Ascending aorta (tissue), 2 donors: ENCODE data around the gene NDUFV3. TPM values are rescaled to one million over a fixed set of nuclear protein-coding genes. Genes with fewer than 3 reads are reported as not detected.
"Not testable (repeated sequence)": the region's sequence is repeated elsewhere in the genome, so short reads cannot be mapped to it uniquely, and the experiment has no call there.

Experiments
- DNase-seq, 2 donors: peaks; one replicate each; pipeline ENCODE4 v3.0.0-alpha.2; 2019; ENCODE audit warnings: low spot score in 2 of 2
- H3K27ac ChIP-seq, 2 donors: fragments of 200-600 bp; sonication (generic); one replicate each; pipeline ENCODE4 v1.5.1; 2016 to 2017; ENCODE audit warnings: mild to moderate bottlenecking in 1 of 2
- H3K27me3 ChIP-seq: fragments of 200-600 bp; sonication (generic); one replicate; pipeline ENCODE4 v1.5.1; 2017
- H3K36me3 ChIP-seq, 2 donors: fragments of 200-600 bp; sonication (generic); one replicate each; pipeline ENCODE4 v1.5.1; 2016
- H3K4me1 ChIP-seq, 2 donors: fragments of 200-600 bp; sonication (generic); one replicate each; pipeline ENCODE4 v1.5.1; 2016 to 2017; ENCODE audit warnings: mild to moderate bottlenecking in 1 of 2
- H3K4me3 ChIP-seq, 2 donors: fragments of 200-600 bp; sonication (generic); one replicate each; pipeline ENCODE4 v1.5.1; 2016 to 2017; ENCODE audit warnings: mild to moderate bottlenecking in 1 of 2
- H3K9me3 ChIP-seq, 2 donors: fragments of 200-600 bp; sonication (generic); one replicate each; pipeline ENCODE4 v1.5.1; 2016
- intact Hi-C: fragments of 100-400 bp; cut with DNase I; formaldehyde crosslinking; loops from one replicate; pipeline ENCODE4 v1.15.1; 2023
- total RNA-seq: library from RNA; depleted of rRNA; stranded (reverse); fragments of >200 nt; gene quantifications from one replicate; pipeline ENCODE4 v1.1.0, GENCODE V29; 2016
- TF ChIP-seq, protein P1 (sequence below), 3 experiments: fragments of 200-600 bp in 2 of 3; fragments of 450-650 bp in 1 of 3; sonication (generic) in 2 of 3; IDR thresholded peaks; one replicate each; pipeline ENCODE4 v1.5.1; 2016 to 2019; ENCODE audit warnings: antibody characterized with exemption in 3 of 3, mild to moderate bottlenecking in 1 of 3, moderate library complexity in 1 of 3

Gene NDUFV3
- total RNA-seq, 1 donor from 2014 or later, result 60.7 TPM

DNA sequence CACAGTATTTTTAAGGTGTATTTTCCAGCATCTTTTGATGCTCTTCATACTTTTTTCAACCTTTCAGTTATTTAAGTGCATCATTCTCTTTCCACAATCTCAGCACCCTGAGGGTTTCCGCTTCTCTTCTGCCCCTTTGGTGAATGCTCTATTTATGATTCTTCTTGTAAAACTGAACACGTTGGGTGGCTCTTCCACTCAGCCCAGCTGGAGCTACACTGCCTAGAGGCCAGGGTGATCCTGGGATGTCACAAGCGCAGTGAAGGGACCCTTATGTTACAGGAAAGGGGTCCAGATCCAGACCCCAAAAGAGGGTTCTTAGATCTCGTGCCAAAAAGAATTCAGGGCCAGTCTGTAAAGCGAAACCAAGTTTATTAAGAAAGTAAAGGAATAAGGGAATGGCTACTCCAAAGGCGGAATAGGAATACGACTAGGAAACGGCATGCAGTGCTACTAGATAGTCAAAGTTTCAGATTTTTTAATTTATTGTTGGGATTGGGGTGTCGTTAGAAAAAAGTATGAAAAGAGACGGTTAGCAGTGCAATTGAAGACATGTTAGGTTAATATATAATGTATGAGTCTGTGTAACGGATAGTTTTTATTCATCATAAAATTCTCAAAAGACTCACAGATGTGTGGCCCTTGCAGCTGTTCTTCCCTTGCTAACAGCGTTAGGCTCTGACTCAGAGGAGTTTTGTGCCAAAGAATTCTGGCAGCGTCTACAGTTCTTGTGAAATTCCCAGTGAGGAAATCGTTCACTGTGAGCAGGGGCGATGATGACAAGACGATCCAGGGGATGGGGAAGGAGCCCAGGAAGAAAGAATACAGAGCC is 46.7 kb downstream of the NDUFV3 start:
- TF ChIP-seq, protein P1, sequence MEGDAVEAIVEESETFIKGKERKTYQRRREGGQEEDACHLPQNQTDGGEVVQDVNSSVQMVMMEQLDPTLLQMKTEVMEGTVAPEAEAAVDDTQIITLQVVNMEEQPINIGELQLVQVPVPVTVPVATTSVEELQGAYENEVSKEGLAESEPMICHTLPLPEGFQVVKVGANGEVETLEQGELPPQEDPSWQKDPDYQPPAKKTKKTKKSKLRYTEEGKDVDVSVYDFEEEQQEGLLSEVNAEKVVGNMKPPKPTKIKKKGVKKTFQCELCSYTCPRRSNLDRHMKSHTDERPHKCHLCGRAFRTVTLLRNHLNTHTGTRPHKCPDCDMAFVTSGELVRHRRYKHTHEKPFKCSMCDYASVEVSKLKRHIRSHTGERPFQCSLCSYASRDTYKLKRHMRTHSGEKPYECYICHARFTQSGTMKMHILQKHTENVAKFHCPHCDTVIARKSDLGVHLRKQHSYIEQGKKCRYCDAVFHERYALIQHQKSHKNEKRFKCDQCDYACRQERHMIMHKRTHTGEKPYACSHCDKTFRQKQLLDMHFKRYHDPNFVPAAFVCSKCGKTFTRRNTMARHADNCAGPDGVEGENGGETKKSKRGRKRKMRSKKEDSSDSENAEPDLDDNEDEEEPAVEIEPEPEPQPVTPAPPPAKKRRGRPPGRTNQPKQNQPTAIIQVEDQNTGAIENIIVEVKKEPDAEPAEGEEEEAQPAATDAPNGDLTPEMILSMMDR (IDR thresholded peaks at IDR 0.05), result no peak
- Histone ChIP-seq H3K4me1 (peaks cover 2% of the 10 kb centered on the region in 2 donors), H3K4me3 (peak overlapping the region in 1 of 2 donors; percentile 22), H3K36me3 (no peaks in the 10 kb centered on the region), H3K27me3 (no peaks in the 10 kb centered on the region), H3K9me3 (no peaks in the 10 kb centered on the region), H3K27ac (peak overlapping the region; percentile 39 to 50)
- peak; percentile 34 to 95 for DNase-seq
- intact Hi-C loops, result loop anchor here (2.0 to 10.0 kb wide), 3 partner anchors 33 to 55 kb away; partner anchors contain the start of genes NDUFV3 and PKNOX1

DNA sequence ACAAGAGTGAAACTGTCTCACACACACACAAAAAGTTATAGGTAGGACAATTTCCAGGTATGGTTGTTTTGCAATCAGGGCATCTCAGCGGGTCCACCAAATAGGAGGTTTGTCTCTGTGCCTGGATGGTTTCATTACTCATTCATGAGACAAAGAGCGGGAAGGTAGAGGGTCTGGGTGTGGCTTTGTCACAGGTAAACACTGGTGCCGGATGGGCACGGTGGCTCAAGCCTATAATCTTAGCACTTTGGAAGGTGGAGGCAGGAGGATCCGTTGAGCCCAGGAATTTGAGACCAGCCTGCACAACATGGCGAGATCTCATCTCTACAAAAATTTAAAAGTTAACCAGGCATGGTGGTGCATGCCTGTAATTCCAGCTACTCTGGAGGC is 48.6 kb downstream of the NDUFV3 start:
- Histone ChIP-seq H3K36me3 (no peaks in the 10 kb centered on the region), H3K4me3 (no peak overlapping the region), H3K27me3 (no peaks in the 10 kb centered on the region), H3K4me1 (peaks cover 2% of the 10 kb centered on the region in 2 donors), H3K9me3 (no peaks in the 10 kb centered on the region), H3K27ac (no peak overlapping the region)
- TF ChIP-seq, protein P1 (IDR thresholded peaks at IDR 0.05), result no peak
- DNase-seq, result no peak
- intact Hi-C loops, result loop anchor here (2.0 kb wide), 1 partner anchor 49 kb away; the partner anchor contains the start of gene NDUFV3

DNA sequence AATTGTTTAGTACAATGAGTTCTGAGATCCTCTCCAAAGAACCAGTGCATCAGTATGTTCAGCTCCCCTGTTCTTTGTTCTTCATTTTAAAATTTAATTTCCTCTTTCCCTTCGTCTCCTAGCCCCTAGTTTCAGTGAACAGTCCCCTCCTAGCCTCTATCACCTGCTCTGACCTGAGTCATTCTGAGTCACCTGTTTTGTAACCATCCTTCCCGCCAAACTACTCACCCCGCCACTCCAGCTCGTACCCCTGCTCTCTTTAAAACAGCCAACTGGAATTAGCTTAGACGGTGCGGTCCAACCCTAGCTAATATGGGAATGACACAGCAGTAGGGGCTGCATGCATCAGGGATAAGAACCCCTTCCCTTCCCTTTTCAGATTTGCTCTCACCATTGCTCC is 49.1 kb downstream of the NDUFV3 start:
- no peak for DNase-seq
- H3K27ac ChIP-seq, result no peak overlapping the region
- intact Hi-C loops, result no loop called here
- TF ChIP-seq, protein P1 (IDR thresholded peaks at IDR 0.05), result no peak
- no peaks in the 10 kb centered on the region for H3K36me3 ChIP-seq
- peaks cover 2% of the 10 kb centered on the region in 2 donors for H3K4me1 ChIP-seq
- H3K4me3 ChIP-seq, result no peak overlapping the region
- no peaks in the 10 kb centered on the region for H3K9me3 ChIP-seq
- no peaks in the 10 kb centered on the region for H3K27me3 ChIP-seq

DNA sequence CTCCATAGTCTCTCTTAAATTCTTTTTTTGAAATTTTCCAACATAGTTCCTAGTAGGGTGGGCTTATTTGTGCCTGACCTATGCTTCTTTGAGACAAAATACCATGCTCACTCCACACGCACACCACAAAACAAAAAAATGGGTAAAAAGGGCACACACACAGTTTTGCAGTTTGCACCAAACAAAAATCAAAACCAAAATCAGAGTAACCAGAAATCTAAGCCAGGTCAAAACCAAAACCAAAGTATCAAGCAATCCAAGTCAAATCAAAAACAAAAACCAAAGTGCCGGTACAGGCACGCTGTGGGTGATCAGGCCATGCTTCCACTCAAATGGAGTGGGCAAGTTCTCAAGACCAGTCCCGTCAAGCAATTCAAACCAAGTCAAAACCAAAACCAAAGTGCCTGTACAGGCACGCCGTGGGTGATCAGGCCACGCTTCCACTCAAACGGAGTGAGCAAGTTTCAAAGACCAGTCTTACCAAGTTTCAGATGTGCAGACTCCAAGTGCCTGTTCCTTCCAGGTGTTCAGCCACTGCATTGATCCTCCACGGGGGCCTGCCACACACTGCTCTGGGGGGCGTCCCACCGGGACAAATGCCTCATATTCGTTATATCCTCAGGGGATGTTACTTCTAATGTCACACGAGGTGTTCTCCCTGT is 56.1 kb downstream of the NDUFV3 start:
- H3K4me3 ChIP-seq, H3K9me3 ChIP-seq, H3K4me1 ChIP-seq, intact Hi-C loops, H3K27me3 ChIP-seq, H3K36me3 ChIP-seq, H3K27ac ChIP-seq, DNase-seq: not testable (repeated sequence)

DNA sequence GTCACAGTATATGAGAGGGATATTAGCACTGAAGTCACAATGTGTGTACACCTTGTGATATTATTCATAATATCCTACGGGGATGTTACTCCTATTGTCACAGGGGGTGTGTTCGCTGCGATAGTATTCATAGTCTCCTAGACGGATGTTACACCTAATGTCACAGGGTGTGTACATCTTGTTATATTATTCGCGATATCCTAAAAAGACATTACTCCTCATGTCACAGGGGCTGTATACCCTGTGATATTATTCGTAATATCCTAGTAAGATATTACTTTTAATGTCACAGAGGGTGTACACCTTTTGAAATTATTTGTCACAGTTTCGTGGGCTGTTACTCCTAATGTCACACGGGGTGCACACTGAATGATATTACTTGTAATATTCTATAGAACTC is 58.1 kb downstream of the NDUFV3 start:
- DNase-seq, intact Hi-C loops, H3K27me3 ChIP-seq, H3K9me3 ChIP-seq, H3K4me1 ChIP-seq, H3K27ac ChIP-seq, H3K36me3 ChIP-seq, H3K4me3 ChIP-seq: not testable (repeated sequence)

DNA sequence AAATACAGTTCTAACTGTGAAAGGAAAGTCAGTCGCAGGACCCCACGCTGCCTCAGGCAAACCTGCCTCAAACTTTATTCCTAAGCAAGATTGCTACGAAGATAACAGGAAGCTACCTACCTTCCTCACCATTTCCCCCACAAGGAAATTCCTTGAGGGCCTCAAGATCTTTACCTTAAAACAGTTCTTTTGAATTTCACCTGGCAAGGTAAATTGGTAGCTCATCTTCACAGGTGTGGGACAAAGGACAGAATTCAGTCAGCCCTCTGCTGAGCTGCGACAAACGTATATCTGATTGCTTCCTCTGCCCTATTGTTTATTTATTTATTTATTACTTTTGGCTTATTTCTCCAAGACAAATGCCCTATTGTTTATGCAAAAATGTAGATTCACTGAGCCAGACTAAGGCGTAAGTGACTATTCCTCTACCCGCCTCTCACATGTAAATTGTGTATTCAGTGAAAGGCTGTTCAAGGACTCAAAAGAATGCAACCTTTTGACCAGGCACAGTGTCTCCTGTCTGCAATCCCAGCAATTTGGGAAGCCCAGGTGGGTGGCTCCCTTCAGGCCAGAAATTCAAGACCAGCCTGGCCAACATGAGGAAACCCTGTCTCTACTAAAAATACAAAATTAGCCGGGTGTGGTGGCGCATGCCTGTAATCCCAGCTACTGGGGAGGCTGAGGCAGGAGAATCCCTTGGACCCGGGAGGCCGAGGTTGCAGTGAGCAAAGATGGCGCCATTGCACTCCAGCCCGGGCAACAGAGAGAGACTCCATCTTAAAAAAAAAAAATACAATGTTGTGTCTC is 63.9 kb downstream of the NDUFV3 start:
- DNase-seq, result no peak
- Histone ChIP-seq H3K4me3 (no peak overlapping the region), H3K27ac (no peak overlapping the region), H3K36me3 (no peaks in the 10 kb centered on the region), H3K27me3 (no peaks in the 10 kb centered on the region), H3K9me3 (no peaks in the 10 kb centered on the region), H3K4me1 (no peaks in the 10 kb centered on the region)
- intact Hi-C loops, result no loop called here
- TF ChIP-seq, protein P1 (IDR thresholded peaks at IDR 0.05), result no peak

DNA sequence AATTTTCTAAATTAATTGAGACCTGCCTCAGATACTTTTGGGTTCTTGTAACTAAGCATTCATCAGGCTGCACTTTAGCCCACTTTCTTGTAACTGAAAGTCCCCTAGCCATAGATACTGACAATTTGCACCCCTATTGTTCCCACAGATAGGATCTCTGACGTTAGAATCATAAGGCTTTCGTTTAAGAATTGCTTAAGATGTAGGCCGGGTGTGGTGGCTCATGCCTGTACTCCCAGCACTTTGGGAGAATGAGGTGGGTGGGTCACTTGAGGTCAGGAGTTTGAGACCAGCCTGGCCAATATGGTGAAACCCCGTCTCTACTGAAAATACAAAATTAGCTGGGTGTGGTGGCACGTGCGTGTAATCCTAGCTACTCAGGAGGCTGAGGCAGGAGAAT is 65.0 kb downstream of the NDUFV3 start:
- H3K4me1 ChIP-seq, H3K27ac ChIP-seq, DNase-seq, H3K4me3 ChIP-seq, H3K36me3 ChIP-seq, H3K9me3 ChIP-seq, intact Hi-C loops, H3K27me3 ChIP-seq: not testable (repeated sequence)
